HCT116 (cell line): Measurements from ENCODE around the gene MMP23B.
"Not testable (repeated sequence)": the region's sequence is repeated elsewhere in the genome, so short reads cannot be mapped to it uniquely, and the experiment has no call there.

Experiments
- POLR2AphosphoS5 ChIP-seq: IDR thresholded peaks from 2 replicates; pipeline ENCODE4 v1.6.1; 2011; ENCODE audit warnings: mild to moderate bottlenecking, low read depth, low read length, moderate library complexity
- SP1 ChIP-seq: IDR thresholded peaks from 2 replicates; pipeline ENCODE4 v1.6.1; 2012; ENCODE audit warnings: low read depth
- YY1 ChIP-seq: IDR thresholded peaks from 2 replicates; pipeline ENCODE4 v1.6.1; 2011; ENCODE audit warnings: low read length, low read depth, moderate library complexity, mild to moderate bottlenecking; ENCODE audit not compliant: insufficient replicate concordance; ENCODE audit errors: extremely low read depth
- TF ChIP-seq, protein P1 (sequence below), 3 experiments: fragments of 200-600 bp in 1 of 3; sonication (generic) in 1 of 3; IDR thresholded peaks in 2 of 3; conservative IDR thresholded peaks in 1 of 3; 2 replicates each; pipeline ENCODE4 v1.5.1; 2012 to 2017; ENCODE audit warnings: low read depth in 2 of 3, low read length in 2 of 3, antibody characterized with exemption in 1 of 3, borderline replicate concordance in 1 of 3, control low read depth in 1 of 3, mild to moderate bottlenecking in 1 of 3, mixed read lengths in 1 of 3, mixed run types in 1 of 3, moderate library complexity in 1 of 3; ENCODE audit not compliant: insufficient read depth in 1 of 3

DNA sequence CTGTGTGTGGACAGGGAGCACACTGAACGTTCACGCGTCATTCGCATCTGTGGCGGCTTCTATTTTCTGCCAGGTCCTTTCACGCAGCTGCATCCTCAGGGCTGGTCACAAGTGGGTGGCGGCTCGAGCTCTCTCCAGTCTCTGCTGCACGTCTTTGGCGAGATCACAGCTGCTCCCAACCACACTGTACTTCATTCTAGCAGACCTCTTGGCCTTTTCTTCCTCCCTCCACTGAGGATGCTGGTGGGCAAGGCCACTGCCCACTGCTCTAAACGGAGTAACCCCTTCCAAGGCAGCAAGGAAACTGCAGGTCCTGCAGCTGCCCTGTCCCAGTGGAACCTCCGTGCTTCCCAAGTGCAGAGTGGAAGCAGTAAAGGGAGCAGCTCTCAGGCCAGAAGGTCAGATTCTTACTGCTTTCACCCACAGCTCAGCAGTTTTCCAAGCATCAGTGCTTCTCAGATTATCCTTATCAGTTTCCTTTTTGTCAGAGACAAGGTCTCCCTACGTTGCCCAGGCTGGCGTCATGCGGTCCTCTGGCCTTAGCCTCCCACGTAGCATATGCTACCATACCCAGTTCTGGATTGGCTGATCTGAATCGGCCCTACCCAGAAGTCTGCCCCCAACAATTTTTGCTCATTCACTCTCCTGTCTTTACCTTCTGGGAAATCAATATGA is 15.7 kb downstream of the MMP23B start:
- not testable (repeated sequence) for TF ChIP-seq YY1, SP1, POLR2AphosphoS5
- TF ChIP-seq, protein P1, sequence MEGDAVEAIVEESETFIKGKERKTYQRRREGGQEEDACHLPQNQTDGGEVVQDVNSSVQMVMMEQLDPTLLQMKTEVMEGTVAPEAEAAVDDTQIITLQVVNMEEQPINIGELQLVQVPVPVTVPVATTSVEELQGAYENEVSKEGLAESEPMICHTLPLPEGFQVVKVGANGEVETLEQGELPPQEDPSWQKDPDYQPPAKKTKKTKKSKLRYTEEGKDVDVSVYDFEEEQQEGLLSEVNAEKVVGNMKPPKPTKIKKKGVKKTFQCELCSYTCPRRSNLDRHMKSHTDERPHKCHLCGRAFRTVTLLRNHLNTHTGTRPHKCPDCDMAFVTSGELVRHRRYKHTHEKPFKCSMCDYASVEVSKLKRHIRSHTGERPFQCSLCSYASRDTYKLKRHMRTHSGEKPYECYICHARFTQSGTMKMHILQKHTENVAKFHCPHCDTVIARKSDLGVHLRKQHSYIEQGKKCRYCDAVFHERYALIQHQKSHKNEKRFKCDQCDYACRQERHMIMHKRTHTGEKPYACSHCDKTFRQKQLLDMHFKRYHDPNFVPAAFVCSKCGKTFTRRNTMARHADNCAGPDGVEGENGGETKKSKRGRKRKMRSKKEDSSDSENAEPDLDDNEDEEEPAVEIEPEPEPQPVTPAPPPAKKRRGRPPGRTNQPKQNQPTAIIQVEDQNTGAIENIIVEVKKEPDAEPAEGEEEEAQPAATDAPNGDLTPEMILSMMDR (IDR thresholded peaks at IDR 0.05 in 2 of 3, conservative IDR thresholded peaks at IDR 0.05 in 1 of 3; ENCODE audit: borderline replicate concordance in 1 of 3, insufficient read depth in 1 of 3, low read depth in 2 of 3, low read length in 2 of 3) = not testable (repeated sequence)
